ENCODE measurements around the gene RAPH1.

Gene RAPH1

GRCh38 chr2:203344667-203345066, 190.4 kb downstream of the RAPH1 start:
- TF ChIP-seq TEAD4 (IDR thresholded peaks at IDR 0.05) (no peak), TAF1 (IDR thresholded peaks at IDR 0.05; ENCODE audit: low read depth) (no peak), USF1 (IDR thresholded peaks at IDR 0.05) (no peak), NFIC (IDR thresholded peaks at IDR 0.05) (no peak), REST (IDR thresholded peaks at IDR 0.05; ENCODE audit: low read depth) (no peak), CEBPB (IDR thresholded peaks at IDR 0.05) (no peak), RAD21 (IDR thresholded peaks at IDR 0.05; ENCODE audit: low read depth) (no peak), FOXM1 (IDR thresholded peaks at IDR 0.05; ENCODE audit: borderline replicate concordance, low read depth) (no peak), ZBTB7A (IDR thresholded peaks at IDR 0.05; ENCODE audit: low read depth) (no peak), EGR1 (IDR thresholded peaks at IDR 0.05) (no peak), TCF12 (IDR thresholded peaks at IDR 0.05; ENCODE audit: low read depth) (no peak), MAX (IDR thresholded peaks at IDR 0.05) (no peak), EP300 (IDR thresholded peaks at IDR 0.05; ENCODE audit: borderline replicate concordance) (no peak), CREB1 (IDR thresholded peaks at IDR 0.05; ENCODE audit: low read depth) (no peak), YY1 (IDR thresholded peaks at IDR 0.05; ENCODE audit: low read depth) (no peak)

Measured in Ishikawa (cell line).